K562 (cell line): ENCODE results near the gene FMN2. TPM values are rescaled to one million over a fixed set of nuclear protein-coding genes. Genes with fewer than 3 reads are reported as not detected.

Experiments
- ATAC-seq: fragments of 200-7000 bp; cut with Tn5 transposase; 3 replicates; pipeline ENCODE4 v1.9.1; 2020; ENCODE audit warnings: moderate library complexity
- BruUV-seq: library from RNA; stranded (reverse); fragments of 400-500 nt; replicated peaks from 2 replicates; lab custom pipeline; 2021; lab: Mats Ljungman, UMichigan
- CTCF ChIA-PET: fragments of 300-600 bp; formaldehyde crosslinking; extraction: SDS; loops from one replicate; lab custom pipeline; 2021; ENCODE audit warnings: low intra/inter-chr PET ratio; lab: Yijun Ruan, JAX
- POLR2A ChIA-PET: fragments of 300-600, 350-650 bp; sonication (Branson Sonifier 250); formaldehyde crosslinking; extraction: SDS; loops from one replicate; lab custom pipeline; 2021; ENCODE audit warnings: antibody characterized with exemption, inconsistent platforms; lab: Yijun Ruan, JAX
- DNase-seq, 4 experiments: peaks; one replicate each; pipeline versions ENCODE4 v3.0.0 to v3.0.0-alpha.2; 2011 to 2018; ENCODE audit warnings: low spot score in 3 of 4, mixed read lengths in 3 of 4; ENCODE audit errors: extremely low read depth in 1 of 4
- FAIRE-seq: peaks from 2 replicates; lab custom pipeline; 2011; peaks lifted over from hg19 to GRCh38; lab: Jason Lieb, UNC
- H2AFZ ChIP-seq: 2 replicates; pipeline ENCODE4 v1.6.0; 2011; ENCODE audit warnings: low read depth, low read length, control low read depth, inconsistent platforms
- H3K27ac ChIP-seq: fragments of 200-600 bp; 3 replicates; pipeline ENCODE4 v1.8.0; 2011; ENCODE audit warnings: low read depth, mild to moderate bottlenecking, control low read depth, inconsistent platforms, low read length, moderate library complexity, mixed read lengths; ENCODE audit errors: extremely low read depth
- H3K27me3 ChIP-seq, 2 experiments: fragments of 300-600 bp in 1 of 2; 2 replicates in 1 of 2; 3 replicates in 1 of 2; pipeline versions ENCODE4 v1.6.0 to v1.8.0; 2011; ENCODE audit warnings: inconsistent platforms in 2 of 2, low read length in 2 of 2, mild to moderate bottlenecking in 1 of 2, mixed read lengths in 1 of 2, moderate library complexity in 1 of 2; ENCODE audit not compliant: control insufficient read depth in 2 of 2, insufficient read depth in 2 of 2
- H3K36me3 ChIP-seq: fragments of 300-600 bp; 3 replicates; pipeline ENCODE4 v1.8.0; 2011; ENCODE audit warnings: mild to moderate bottlenecking, low read length, inconsistent platforms; ENCODE audit not compliant: control insufficient read depth, insufficient read depth
- H3K4me1 ChIP-seq, 2 experiments: fragments of 200-600 bp in 1 of 2; replicated peaks in 1 of 2; 2 replicates in 1 of 2; 3 replicates in 1 of 2; pipeline versions ENCODE4 v1.5.1 to v1.8.0; 2011; ENCODE audit warnings: inconsistent platforms in 2 of 2, low read length in 2 of 2, mild to moderate bottlenecking in 1 of 2, mixed read lengths in 1 of 2, moderate library complexity in 1 of 2; ENCODE audit not compliant: control insufficient read depth in 2 of 2, insufficient read depth in 2 of 2
- H3K4me2 ChIP-seq: 2 replicates; pipeline ENCODE4 v1.6.1; 2011; ENCODE audit warnings: low read length, control low read depth, inconsistent platforms, mixed read lengths; ENCODE audit not compliant: insufficient read depth
- H3K4me3 ChIP-seq: fragments of 200-600 bp; sonication (generic), shearing (Covaris generic); 2 replicates; pipeline ENCODE4 v1.5.1; 2016; ENCODE audit warnings: control low read depth, inconsistent platforms
- H3K79me2 ChIP-seq: fragments of 200-600 bp; 3 replicates; pipeline ENCODE4 v1.8.0; 2011; ENCODE audit warnings: low read length, inconsistent platforms; ENCODE audit not compliant: control insufficient read depth, insufficient read depth
- H3K9ac ChIP-seq, 2 experiments: 2 replicates each; pipeline versions ENCODE4 v1.6.0 to v1.6.1; 2011; ENCODE audit warnings: low read depth in 2 of 2, low read length in 2 of 2, control low read depth in 1 of 2, inconsistent platforms in 1 of 2, mild to moderate bottlenecking in 1 of 2, mixed read lengths in 1 of 2; ENCODE audit not compliant: insufficient read depth in 1 of 2
- H3K9me1 ChIP-seq: one replicate; pipeline ENCODE4 v1.6.0; 2011; ENCODE audit warnings: inconsistent platforms, mild to moderate bottlenecking, low read length, moderate library complexity; ENCODE audit not compliant: control insufficient read depth, insufficient read depth
- H3K9me3 ChIP-seq: replicated peaks from 2 replicates; pipeline ENCODE4 v1.5.1; 2011; ENCODE audit warnings: low read depth, low read length, inconsistent platforms; ENCODE audit not compliant: control insufficient read depth, insufficient read depth
- H4K20me1 ChIP-seq: replicated peaks from 2 replicates; pipeline ENCODE4 v1.6.1; 2011; ENCODE audit warnings: low read length, inconsistent platforms, mixed read lengths; ENCODE audit not compliant: control insufficient read depth, insufficient read depth
- FOXJ3 ChIP-seq: sonication (generic); formaldehyde crosslinking; IDR thresholded peaks from 2 replicates; pipeline ENCODE4 v1.4.0; 2020; ENCODE audit warnings: mild to moderate bottlenecking, missing genetic modification reagents
- JUND ChIP-seq, 2 experiments: IDR thresholded peaks; 2 replicates in 1 of 2; 3 replicates in 1 of 2; pipeline ENCODE4 v1.6.1; 2011; ENCODE audit warnings: borderline replicate concordance in 2 of 2, low read depth in 2 of 2, low read length in 2 of 2, improper control_type of control experiment in 1 of 2, missing biosample characterization in 1 of 2, missing genetic modification characterization in 1 of 2, missing genetic modification reagents in 1 of 2
- OTX1 ChIP-seq: fragments of 450-650 bp; formaldehyde crosslinking; IDR thresholded peaks from 2 replicates; pipeline ENCODE4 v1.4.0; 2022; ENCODE audit warnings: mild to moderate bottlenecking
- RBFOX2 ChIP-seq: fragments of 200-400 bp; formaldehyde crosslinking; IDR thresholded peaks from 2 replicates; pipeline ENCODE4 v1.6.1; 2017; ENCODE audit warnings: low read depth, mild to moderate bottlenecking, low read length, moderate library complexity
- RBM15 ChIP-seq: fragments of 200-400 bp; formaldehyde crosslinking; IDR thresholded peaks from 2 replicates; pipeline ENCODE4 v1.6.1; 2018; ENCODE audit warnings: mild to moderate bottlenecking, low read length, moderate library complexity; ENCODE audit not compliant: insufficient read depth
- XRCC5 ChIP-seq: fragments of 200-400 bp; formaldehyde crosslinking; IDR thresholded peaks from 2 replicates; pipeline ENCODE4 v1.6.1; 2017; ENCODE audit warnings: low read depth, mild to moderate bottlenecking, low read length
- ZBED1 ChIP-seq: IDR thresholded peaks from 2 replicates; pipeline ENCODE4 v1.6.1; 2014
- ZNF197 ChIP-seq: fragments of 200-800 bp; sonication (Bioruptor generic); IDR thresholded peaks from 2 replicates; pipeline ENCODE4 v1.6.1; 2016; ENCODE audit warnings: low read depth, missing genetic modification characterization, missing compliant biosample characterization
- ZNF224 ChIP-seq: sonication (generic); formaldehyde crosslinking; IDR thresholded peaks from 2 replicates; pipeline ENCODE4 v1.8.0; 2022; ENCODE audit warnings: mild to moderate bottlenecking, missing genetic modification reagents
- ZNF3 ChIP-seq: fragments of 250-450 bp; sonication (Bioruptor Pico); IDR thresholded peaks from 2 replicates; pipeline ENCODE4 v1.5.0; 2021; ENCODE audit warnings: mild to moderate bottlenecking, moderate library complexity
- ZNF589 ChIP-seq: fragments of 200-800 bp; sonication (Bioruptor generic); IDR thresholded peaks from 2 replicates; pipeline ENCODE4 v1.6.1; 2016; ENCODE audit warnings: low read depth, missing genetic modification characterization, missing compliant biosample characterization
- ZNF77 ChIP-seq: fragments of 250-450 bp; sonication (Bioruptor Pico); IDR thresholded peaks from 2 replicates; pipeline ENCODE4 v1.5.0; 2020
- WGBS: fragments of 100-300 bp; shearing (Covaris generic); methylation state at CpG from one replicate; pipeline ENCODE4 v1.1.6; 2016; ENCODE audit warnings: low coverage, mixed read lengths; ENCODE audit not compliant: insufficient coverage; ENCODE audit errors: missing lambda C conversion rate; 5-methylcytosine and 5-hydroxymethylcytosine counted together
- in situ Hi-C: fragments of 300-500 bp; cut with MboI; formaldehyde crosslinking; loops from 4 replicates; pipeline ENCODE4 v1.15.0; 2018; ENCODE audit warnings: inconsistent platforms, mixed read lengths
- intact Hi-C: fragments of 100-400 bp; cut with micrococcal nuclease; formaldehyde crosslinking; loops from 2 replicates; pipeline ENCODE4 v1.14.2; 2022
- polyA plus RNA-seq, 8 experiments: library from polyadenylated mRNA; depleted of rRNA in 4 of 8; stranded (reverse) in 5 of 8; unstranded in 3 of 8; fragments of >200 nt; fragmentation: Nextera tagmentation in 2 of 8; fragmentation: Illumina TruSeq in 1 of 8; extraction: Ambion mirVana in 2 of 8; extraction: Trizol in 1 of 8; gene quantifications; 2 replicates each; pipeline versions ENCODE4 v1.2.1 to v1.2.3, GENCODE V29; 2011 to 2014; ENCODE audit warnings: inconsistent platforms in 1 of 8, missing spikeins in 1 of 8
- total RNA-seq, 7 experiments: library from RNA; depleted of rRNA in 6 of 7; stranded (reverse); fragments of >200 nt in 6 of 7; fragmentation: Illumina TruSeq in 2 of 7; extraction: Trizol in 2 of 7; gene quantifications; 2 replicates each; pipeline versions ENCODE4 v1.2.1 to v1.2.3, GENCODE V29; 2011 to 2021; ENCODE audit warnings: low replicate concordance in 1 of 7
- TF ChIP-seq, protein P1 (sequence below): sonication (generic); formaldehyde crosslinking; IDR thresholded peaks from 2 replicates; pipeline ENCODE4 v1.9.0; 2022; ENCODE audit warnings: mild to moderate bottlenecking, missing genetic modification reagents

Gene FMN2
- total and polyA plus RNA-seq, 9 of the 15 experiments (the other 6 are each of a cell fraction or from before 2014, with no cell fraction given), result 0.15 to 0.45 (median 0.16) TPM; not detected in 3

- no peak for ATAC-seq
- Histone ChIP-seq H3K27me3 (no peaks in the 10 kb centered on the region), H3K79me2 (no peaks in the 10 kb centered on the region), H3K27ac (no peak overlapping the region), H3K9me3 (no peaks in the 10 kb centered on the region), H3K9me1 (no peaks in the 10 kb centered on the region), H3K4me2 (no peak overlapping the region), H3K36me3 (no peaks in the 10 kb centered on the region), H3K4me1 (no peaks in the 10 kb centered on the region), H3K4me3 (no peak overlapping the region), H3K9ac (no peak overlapping the region), H4K20me1 (no peaks in the 10 kb centered on the region), H2AFZ (no peak overlapping the region)
- ChIA-PET POLR2A (no interaction called here), CTCF (interaction anchor here (0.6 kb wide), 1 partner anchor 534 kb away, joined by 5 read pairs; no protein-coding TSS in a partner anchor)
- intact Hi-C loops (no loop called here), in situ Hi-C loops (no loop called here)
- TF ChIP-seq ZNF77 (CRISPR knock-in tag) (no peak), OTX1 (CRISPR knock-in tag) (no peak), ZNF3 (no peak), ZBED1 (no peak), XRCC5 (no peak), ZNF224 (no peak), ZNF197 (CRISPR knock-in tag) (no peak), ZNF589 (CRISPR knock-in tag) (no peak), FOXJ3 (no peak), RBFOX2 (no peak), JUND (IDR thresholded peaks at IDR 0.05; ENCODE audit: borderline replicate concordance, low read depth, low read length) (no peak), JUND (tag; IDR thresholded peaks at IDR 0.05; ENCODE audit: borderline replicate concordance, low read depth, low read length) (no peak), RBM15 (no peak)
- TF ChIP-seq, protein P1, sequence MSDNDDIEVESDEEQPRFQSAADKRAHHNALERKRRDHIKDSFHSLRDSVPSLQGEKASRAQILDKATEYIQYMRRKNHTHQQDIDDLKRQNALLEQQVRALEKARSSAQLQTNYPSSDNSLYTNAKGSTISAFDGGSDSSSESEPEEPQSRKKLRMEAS (CRISPR knock-in tag), result no peak
- no peak for FAIRE-seq
- WGBS, result 0% methylated on average over 4 of the region's 4 CpGs
- DNase-seq, result no peak
- BruUV-seq, result no TSS peak
Observed at GRCh38 chr1:240198376-240198775, 106.7 kb downstream of the FMN2 start.
